Osteocyte (in vitro differentiated cells): ENCODE measurements around the gene SCLY. TPM values are rescaled to one million over a fixed set of nuclear protein-coding genes. Genes with fewer than 3 reads are reported as not detected.
A peak's percentile ranks its signal among the peaks of the same experiment; 100 is the strongest.
"Not testable (repeated sequence)": the region's sequence is repeated elsewhere in the genome, so short reads cannot be mapped to it uniquely, and the experiment has no call there.

ENCODE experiments used
- DNase-seq: peaks from one replicate; pipeline ENCODE4 v3.0.0; 2021; ENCODE audit warnings: mixed read lengths; ENCODE audit not compliant: unreplicated experiment; ENCODE audit errors: extremely low spot score
- H3K27ac Mint-ChIP-seq: one replicate; pipeline ENCODE4 v1.8.0; 2021; ENCODE audit warnings: mild to moderate bottlenecking, mixed read lengths; ENCODE audit not compliant: unreplicated experiment
- H3K27me3 Mint-ChIP-seq: one replicate; pipeline ENCODE4 v1.8.0; 2021; ENCODE audit warnings: mixed read lengths; ENCODE audit not compliant: unreplicated experiment
- H3K36me3 Mint-ChIP-seq: one replicate; pipeline ENCODE4 v1.8.0; 2021; ENCODE audit warnings: mixed read lengths; ENCODE audit not compliant: unreplicated experiment
- H3K4me1 Mint-ChIP-seq: one replicate; pipeline ENCODE4 v1.8.0; 2021; ENCODE audit warnings: mixed read lengths; ENCODE audit not compliant: unreplicated experiment
- H3K4me3 Mint-ChIP-seq: one replicate; pipeline ENCODE4 v1.8.0; 2021; ENCODE audit warnings: mild to moderate bottlenecking, moderate library complexity, mixed read lengths; ENCODE audit not compliant: unreplicated experiment
- H3K9me3 Mint-ChIP-seq: one replicate; pipeline ENCODE4 v1.8.0; 2021; ENCODE audit warnings: mixed read lengths; ENCODE audit not compliant: unreplicated experiment
- CTCF ChIP-seq: fragments of 200-600 bp; sonication (generic); IDR thresholded peaks from 2 replicates; pipeline ENCODE4 v1.5.0; 2021; ENCODE audit warnings: antibody characterized with exemption, mild to moderate bottlenecking, moderate library complexity
- total RNA-seq: library from RNA; stranded (reverse); gene quantifications from 2 replicates; pipeline ENCODE4 v1.2.1, GENCODE V29; 2021

The SCLY gene
- total RNA-seq, 1 donor from 2014 or later = 22.1 TPM

- no peak for DNase-seq
- Mint-ChIP-seq H3K9me3 (peaks cover 11% of the 10 kb centered on the region), H3K27ac (no peak overlapping the region), H3K4me3 (no peak overlapping the region), H3K36me3 (peaks cover 27% of the 10 kb centered on the region), H3K27me3 (no peaks in the 10 kb centered on the region), H3K4me1 (no peaks in the 10 kb centered on the region)
- TF ChIP-seq CTCF = no peak
These were observed 14.0 kb upstream of the SCLY start for GRCh38 chr2:238046725-238047270.

- DNase-seq = no peak
- Mint-ChIP-seq H3K36me3 (no peaks in the 10 kb centered on the region), H3K9me3 (no peaks in the 10 kb centered on the region), H3K27ac (no peak overlapping the region), H3K27me3 (no peaks in the 10 kb centered on the region), H3K4me3 (no peak overlapping the region), H3K4me1 (no peaks in the 10 kb centered on the region)
- TF ChIP-seq CTCF = no peak
These were observed 7.5 kb upstream of the SCLY start for GRCh38 chr2:238053191-238053776.

GRCh38 chr2:238055841-238056240, 5.0 kb upstream of the SCLY start:
- TF ChIP-seq CTCF = no peak
- Mint-ChIP-seq H3K27ac (no peak overlapping the region), H3K9me3 (no peaks in the 10 kb centered on the region), H3K36me3 (no peaks in the 10 kb centered on the region), H3K4me3 (no peak overlapping the region), H3K27me3 (no peaks in the 10 kb centered on the region), H3K4me1 (peaks cover 10% of the 10 kb centered on the region)
- no peak for DNase-seq

- H3K27me3 Mint-ChIP-seq, H3K27ac Mint-ChIP-seq, H3K9me3 Mint-ChIP-seq, H3K36me3 Mint-ChIP-seq: not testable (repeated sequence)
- Mint-ChIP-seq H3K4me3 (peak overlapping the region; percentile 8), H3K4me1 (peaks cover 23% of the 10 kb centered on the region)
- peak; percentile 76 for DNase-seq
These were observed 2.9 kb upstream of the SCLY start for GRCh38 chr2:238057696-238058575.

GRCh38 chr2:238059505-238059904, 1.3 kb upstream of the SCLY start:
- Mint-ChIP-seq H3K9me3 (no peaks in the 10 kb centered on the region), H3K4me3 (peak overlapping the region; percentile 87), H3K27ac (no peak overlapping the region), H3K27me3 (no peaks in the 10 kb centered on the region), H3K4me1 (peaks cover 24% of the 10 kb centered on the region), H3K36me3 (peaks cover 2% of the 10 kb centered on the region)
- DNase-seq = no peak
- no peak for TF ChIP-seq CTCF
